HEK293 (cell line): ENCODE results near the gene SUPV3L1.

Experiments
- CTCF ChIA-PET: fragments of 350-600 bp; formaldehyde crosslinking; extraction: SDS; loops from one replicate; lab custom pipeline; 2021; ENCODE audit warnings: antibody characterized with exemption; lab: Yijun Ruan, JAX
- POLR2A ChIA-PET: fragments of 300-600 bp; formaldehyde crosslinking; extraction: SDS; loops from one replicate; lab custom pipeline; 2020; ENCODE audit warnings: antibody characterized with exemption, inconsistent platforms; lab: Yijun Ruan, JAX
- H3K27ac ChIP-seq: fragments of 200-500 bp; sonication (Bioruptor generic); 2 replicates; pipeline ENCODE4 v1.5.1; 2014; ENCODE audit warnings: low read depth, low read length, control low read depth, inconsistent platforms; ENCODE audit errors: extremely low read depth
- H3K36me3 ChIP-seq, 2 experiments: fragments of 200-500 bp in 1 of 2; sonication (Bioruptor generic) in 1 of 2; 1 replicate in 1 of 2; 2 replicates in 1 of 2; pipeline ENCODE4 v1.5.1; 2014 to 2017; ENCODE audit warnings: inconsistent platforms in 2 of 2, low read length in 2 of 2; ENCODE audit not compliant: control insufficient read depth in 2 of 2, insufficient read depth in 1 of 2
- H3K4me1 ChIP-seq: fragments of 200-500 bp; sonication (Bioruptor generic); 2 replicates; pipeline ENCODE4 v1.5.1; 2014; ENCODE audit warnings: mild to moderate bottlenecking, low read length, inconsistent platforms; ENCODE audit not compliant: control insufficient read depth, insufficient read depth
- H3K4me3 ChIP-seq: 2 replicates; pipeline ENCODE4 v1.5.1; 2011; ENCODE audit warnings: low read depth, mild to moderate bottlenecking, control low read depth, low read length, moderate library complexity
- H3K9me3 ChIP-seq: fragments of 200-500 bp; sonication (Bioruptor generic); 2 replicates; pipeline ENCODE4 v1.5.1; 2014; ENCODE audit warnings: low read depth, low read length, inconsistent platforms; ENCODE audit not compliant: control insufficient read depth, insufficient read depth
- HIC1 ChIP-seq: fragments of 450-650 bp; formaldehyde crosslinking; IDR thresholded peaks from 2 replicates; pipeline ENCODE4 v1.5.1; 2016; ENCODE audit warnings: missing biosample characterization, missing genetic modification characterization
- HOXC10 ChIP-seq: sonication (generic); formaldehyde crosslinking; IDR thresholded peaks from 2 replicates; pipeline ENCODE4 v1.8.1; 2023; ENCODE audit warnings: mild to moderate bottlenecking, missing genetic modification reagents
- MEIS1 ChIP-seq: sonication (generic); formaldehyde crosslinking; IDR thresholded peaks from 2 replicates; pipeline ENCODE4 v1.8.1; 2022; ENCODE audit warnings: missing genetic modification reagents, mild to moderate bottlenecking, borderline replicate concordance
- PRDM2 ChIP-seq: fragments of 450-650 bp; formaldehyde crosslinking; IDR thresholded peaks from 2 replicates; pipeline ENCODE4 v1.5.1; 2016; ENCODE audit warnings: missing biosample characterization, missing genetic modification characterization, borderline replicate concordance
- SCRT1 ChIP-seq: fragments of 450-650 bp; formaldehyde crosslinking; IDR thresholded peaks from 2 replicates; pipeline ENCODE4 v1.5.1; 2016; ENCODE audit warnings: missing biosample characterization, missing genetic modification characterization, borderline replicate concordance
- SETDB1 ChIP-seq: IDR thresholded peaks from one replicate; pipeline ENCODE4 v1.6.1; 2017; ENCODE audit warnings: mild to moderate bottlenecking, low read length, moderate library complexity, mixed read lengths; ENCODE audit not compliant: insufficient read length
- SP7 ChIP-seq: fragments of 450-650 bp; formaldehyde crosslinking; IDR thresholded peaks from 2 replicates; pipeline ENCODE4 v1.5.1; 2016; ENCODE audit warnings: missing biosample characterization, missing genetic modification characterization
- YY1 ChIP-seq: fragments of 450-650 bp; formaldehyde crosslinking; IDR thresholded peaks from 2 replicates; pipeline ENCODE4 v1.5.1; 2018; ENCODE audit warnings: missing biosample characterization, missing genetic modification characterization
- ZNF184 ChIP-seq: fragments of 450-650 bp; IDR thresholded peaks from 2 replicates; pipeline ENCODE4 v1.5.1; 2018; ENCODE audit warnings: missing biosample characterization, mild to moderate bottlenecking, missing genetic modification characterization
- ZNF202 ChIP-seq: fragments of 450-650 bp; formaldehyde crosslinking; IDR thresholded peaks from 2 replicates; pipeline ENCODE4 v1.5.1; 2016; ENCODE audit warnings: missing biosample characterization, missing genetic modification characterization, borderline replicate concordance
- ZNF221 ChIP-seq: fragments of 450-650 bp; formaldehyde crosslinking; IDR thresholded peaks from 2 replicates; pipeline ENCODE4 v1.5.1; 2017; ENCODE audit warnings: missing biosample characterization, missing genetic modification characterization, borderline replicate concordance
- ZNF366 ChIP-seq: fragments of 450-650 bp; formaldehyde crosslinking; conservative IDR thresholded peaks from 2 replicates; pipeline ENCODE4 v1.5.1; 2016; ENCODE audit warnings: missing biosample characterization, missing genetic modification characterization
- ZNF394 ChIP-seq: fragments of 450-650 bp; formaldehyde crosslinking; IDR thresholded peaks from 2 replicates; pipeline ENCODE4 v1.5.1; 2016; ENCODE audit warnings: missing biosample characterization, missing genetic modification characterization, mild to moderate bottlenecking, moderate library complexity, borderline replicate concordance
- ZNF488 ChIP-seq: fragments of 450-650 bp; formaldehyde crosslinking; IDR thresholded peaks from 2 replicates; pipeline ENCODE4 v1.5.1; 2016; ENCODE audit warnings: missing biosample characterization, missing genetic modification characterization
- ZNF529 ChIP-seq: fragments of 450-650 bp; formaldehyde crosslinking; IDR thresholded peaks from 2 replicates; pipeline ENCODE4 v1.5.1; 2017; ENCODE audit warnings: missing genetic modification characterization, missing biosample characterization; ENCODE audit not compliant: insufficient replicate concordance
- ZNF548 ChIP-seq: fragments of 450-650 bp; formaldehyde crosslinking; IDR thresholded peaks from 2 replicates; pipeline ENCODE4 v1.5.1; 2016; ENCODE audit warnings: missing biosample characterization, missing genetic modification characterization
- ZNF610 ChIP-seq: fragments of 450-650 bp; formaldehyde crosslinking; IDR thresholded peaks from 2 replicates; pipeline ENCODE4 v1.5.1; 2016; ENCODE audit warnings: missing biosample characterization, missing genetic modification characterization, borderline replicate concordance
- ZNF654 ChIP-seq: fragments of 450-650 bp; formaldehyde crosslinking; IDR thresholded peaks from 2 replicates; pipeline ENCODE4 v1.5.1; 2016; ENCODE audit warnings: low read depth, missing biosample characterization, missing genetic modification characterization
- ZNF658 ChIP-seq: fragments of 450-650 bp; formaldehyde crosslinking; IDR thresholded peaks from 2 replicates; pipeline ENCODE4; 2016; ENCODE audit warnings: missing biosample characterization, missing genetic modification characterization
- ZNF747 ChIP-seq: fragments of 450-650 bp; formaldehyde crosslinking; IDR thresholded peaks from 2 replicates; pipeline ENCODE4 v1.5.1; 2016; ENCODE audit warnings: missing biosample characterization, missing genetic modification characterization
- ZNF785 ChIP-seq: fragments of 450-650 bp; formaldehyde crosslinking; IDR thresholded peaks from 2 replicates; pipeline ENCODE4 v1.5.1; 2016; ENCODE audit warnings: missing biosample characterization, missing genetic modification characterization
- ZSCAN30 ChIP-seq: fragments of 450-650 bp; IDR thresholded peaks from 2 replicates; pipeline ENCODE4 v1.5.1; 2018; ENCODE audit warnings: missing biosample characterization, mild to moderate bottlenecking, missing genetic modification characterization, moderate library complexity
- TF ChIP-seq, protein P1 (sequence below): fragments of 450-650 bp; formaldehyde crosslinking; IDR thresholded peaks from 2 replicates; pipeline ENCODE4 v1.5.1; 2017; ENCODE audit warnings: missing biosample characterization, missing genetic modification characterization
- TF ChIP-seq, protein P2 (sequence below): fragments of 450-650 bp; formaldehyde crosslinking; IDR thresholded peaks from 2 replicates; pipeline ENCODE4 v1.5.1; 2016; ENCODE audit warnings: missing biosample characterization, missing genetic modification characterization

Gene SUPV3L1

DNA sequence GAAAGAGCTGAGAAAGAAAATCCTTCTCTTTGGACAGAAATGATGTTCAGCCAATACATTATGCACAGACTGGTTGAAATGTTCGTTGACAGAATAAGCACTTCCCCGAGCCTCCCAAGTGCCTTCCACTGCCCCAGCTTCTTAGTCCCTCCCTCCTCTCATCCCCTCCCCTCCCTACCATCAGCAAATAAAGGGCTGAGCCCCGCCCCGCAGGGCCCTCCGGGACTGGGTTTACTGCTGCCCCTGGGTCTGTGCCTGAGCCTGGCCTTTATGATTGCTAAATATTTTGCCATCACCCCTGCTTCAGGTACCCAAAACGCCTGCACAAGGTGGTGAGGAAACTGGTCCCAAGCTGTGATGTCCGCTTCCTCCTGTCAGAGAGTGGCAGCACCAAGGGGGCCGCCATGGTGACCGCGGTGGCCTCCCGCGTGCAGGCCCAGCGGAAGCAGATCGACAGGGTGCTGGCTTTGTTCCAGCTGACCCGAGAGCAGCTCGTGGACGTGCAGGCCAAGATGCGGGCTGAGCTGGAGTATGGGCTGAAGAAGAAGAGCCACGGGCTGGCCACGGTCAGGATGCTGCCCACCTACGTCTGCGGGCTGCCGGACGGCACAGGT is 68.2 kb downstream of the SUPV3L1 start:
- H3K4me3 ChIP-seq, result no peak overlapping the region
- H3K36me3 ChIP-seq, result no peaks in the 10 kb centered on the region
- H3K27ac ChIP-seq, result no peak overlapping the region
- H3K4me1 ChIP-seq, result no peaks in the 10 kb centered on the region
- ChIA-PET CTCF (interaction anchor here (1.6 kb wide), 1 partner anchor 10 kb away, joined by 3 read pairs; no protein-coding TSS in a partner anchor), POLR2A (no interaction called here)
- no peak for TF ChIP-seq ZNF488 (tag by site-specific recombination)
- no peak for TF ChIP-seq ZNF202 (tag by site-specific recombination)
- TF ChIP-seq, protein P1, sequence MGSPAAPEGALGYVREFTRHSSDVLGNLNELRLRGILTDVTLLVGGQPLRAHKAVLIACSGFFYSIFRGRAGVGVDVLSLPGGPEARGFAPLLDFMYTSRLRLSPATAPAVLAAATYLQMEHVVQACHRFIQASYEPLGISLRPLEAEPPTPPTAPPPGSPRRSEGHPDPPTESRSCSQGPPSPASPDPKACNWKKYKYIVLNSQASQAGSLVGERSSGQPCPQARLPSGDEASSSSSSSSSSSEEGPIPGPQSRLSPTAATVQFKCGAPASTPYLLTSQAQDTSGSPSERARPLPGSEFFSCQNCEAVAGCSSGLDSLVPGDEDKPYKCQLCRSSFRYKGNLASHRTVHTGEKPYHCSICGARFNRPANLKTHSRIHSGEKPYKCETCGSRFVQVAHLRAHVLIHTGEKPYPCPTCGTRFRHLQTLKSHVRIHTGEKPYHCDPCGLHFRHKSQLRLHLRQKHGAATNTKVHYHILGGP (tag by site-specific recombination), result no peak
- TF ChIP-seq ZNF184 (tag by site-specific recombination), result no peak
- no peak for TF ChIP-seq HOXC10 (CRISPR knock-in tag)
- TF ChIP-seq ZNF366, result no peak
- TF ChIP-seq ZNF610 (tag by site-specific recombination), result no peak
- no peak for TF ChIP-seq PRDM2 (tag by site-specific recombination)
- TF ChIP-seq ZNF548 (tag by site-specific recombination), result no peak
- TF ChIP-seq ZNF529 (tag by site-specific recombination), result no peak
- no peak for TF ChIP-seq MEIS1 (CRISPR knock-in tag)
- H3K9me3 ChIP-seq, result no peaks in the 10 kb centered on the region

GRCh38 chr10:69250041-69250440 is 70.0 kb downstream of the SUPV3L1 start:
- Histone ChIP-seq H3K4me1 (no peaks in the 10 kb centered on the region), H3K4me3 (no peak overlapping the region), H3K36me3 (no peaks in the 10 kb centered on the region), H3K27ac (no peak overlapping the region), H3K9me3 (no peaks in the 10 kb centered on the region)
- CTCF ChIA-PET, result no interaction called here
- POLR2A ChIA-PET, result no interaction called here
- TF ChIP-seq HIC1 (no peak), ZNF394 (tag by site-specific recombination) (no peak), ZSCAN30 (tag by site-specific recombination) (no peak), SP7 (tag by site-specific recombination) (no peak), ZNF654 (tag by site-specific recombination) (no peak), SETDB1 (no peak), ZNF221 (tag by site-specific recombination) (no peak), SCRT1 (no peak), ZNF747 (tag by site-specific recombination) (no peak), ZNF658 (tag by site-specific recombination) (no peak), YY1 (tag by site-specific recombination) (no peak), ZNF785 (tag by site-specific recombination) (no peak)
- TF ChIP-seq, protein P2, sequence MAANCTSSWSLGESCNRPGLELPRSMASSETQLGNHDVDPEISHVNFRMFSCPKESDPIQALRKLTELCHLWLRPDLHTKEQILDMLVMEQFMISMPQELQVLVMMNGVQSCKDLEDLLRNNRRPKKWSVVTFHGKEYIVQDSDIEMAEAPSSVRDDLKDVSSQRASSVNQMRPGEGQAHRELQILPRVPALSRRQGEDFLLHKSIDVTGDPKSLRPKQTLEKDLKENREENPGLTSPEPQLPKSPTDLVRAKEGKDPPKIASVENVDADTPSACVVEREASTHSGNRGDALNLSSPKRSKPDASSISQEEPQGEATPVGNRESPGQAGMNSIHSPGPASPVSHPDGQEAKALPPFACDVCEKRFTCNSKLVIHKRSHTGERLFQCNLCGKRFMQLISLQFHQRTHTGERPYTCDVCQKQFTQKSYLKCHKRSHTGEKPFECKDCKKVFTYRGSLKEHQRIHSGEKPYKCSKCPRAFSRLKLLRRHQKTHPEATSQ (tag by site-specific recombination), result no peak
